Osteoblast (primary cell): ENCODE data around the gene TYROBP. TPM values are rescaled to one million over a fixed set of nuclear protein-coding genes. Genes with fewer than 3 reads are reported as not detected.

Source experiments
- DNase-seq: peaks from one replicate; pipeline ENCODE4 v3.0.0; 2011; ENCODE audit warnings: low spot score, mixed read lengths; ENCODE audit not compliant: insufficient read length; ENCODE audit errors: missing footprints
- H2AFZ ChIP-seq: 2 replicates; pipeline ENCODE4 v1.6.0; 2011; ENCODE audit warnings: mild to moderate bottlenecking, low read length
- H3K27ac ChIP-seq: 2 replicates; pipeline ENCODE4 v1.5.1; 2011; ENCODE audit warnings: mild to moderate bottlenecking, low read depth, low read length, moderate library complexity
- H3K27me3 ChIP-seq: 2 replicates; pipeline ENCODE4 v1.6.0; 2012; ENCODE audit warnings: mild to moderate bottlenecking, control low read depth, inconsistent platforms, low read length, moderate library complexity; ENCODE audit not compliant: insufficient read depth
- H3K36me3 ChIP-seq: 2 replicates; pipeline ENCODE4 v1.5.1; 2011; ENCODE audit warnings: mild to moderate bottlenecking, low read length, control low read depth, moderate library complexity; ENCODE audit not compliant: insufficient read depth
- H3K4me1 ChIP-seq: 2 replicates; pipeline ENCODE4 v1.5.1; 2011; ENCODE audit warnings: mild to moderate bottlenecking, low read length, control low read depth, moderate library complexity; ENCODE audit not compliant: insufficient read depth
- H3K4me2 ChIP-seq: 2 replicates; pipeline ENCODE4 v1.6.0; 2011; ENCODE audit warnings: mild to moderate bottlenecking, low read length; ENCODE audit not compliant: insufficient read depth
- H3K4me3 ChIP-seq: fragments of 200-600 bp; sonication (generic); 3 replicates; pipeline ENCODE4 v1.5.1; 2012; ENCODE audit warnings: mild to moderate bottlenecking, low read length, inconsistent platforms; ENCODE audit not compliant: insufficient read depth
- H3K79me2 ChIP-seq: 2 replicates; pipeline ENCODE4 v1.6.0; 2012; ENCODE audit warnings: mild to moderate bottlenecking, low read length, control low read depth, inconsistent platforms; ENCODE audit not compliant: insufficient read depth
- H3K9me3 ChIP-seq: 2 replicates; pipeline ENCODE4 v1.5.1; 2011; ENCODE audit warnings: low read depth, low read length, control low read depth
- H4K20me1 ChIP-seq: 2 replicates; pipeline ENCODE4 v1.6.0; 2012; ENCODE audit warnings: mild to moderate bottlenecking, low read length, control low read depth; ENCODE audit not compliant: insufficient read depth
- CTCF ChIP-seq: IDR thresholded peaks from 2 replicates; pipeline ENCODE4 v1.5.1; 2011; ENCODE audit warnings: mild to moderate bottlenecking, low read depth, low read length, moderate library complexity; ENCODE audit errors: extremely low read depth
- total RNA-seq: library from RNA; depleted of rRNA; stranded (reverse); fragments of >200 nt; gene quantifications from 2 replicates; pipeline ENCODE4 v1.2.3, GENCODE V29; 2012

Gene TYROBP
- total RNA-seq, 1 donor: 0.36 TPM

GRCh38 chr19:35935911-35936737, 28.0 kb upstream of the TYROBP start, which contains the start of gene LRFN3:
Gene LRFN3, plus strand, starts transcription at chr19:35936374. Its CDS starts 3,052 bp downstream, at chr19:35939426.
- H3K27me3 ChIP-seq: no peaks in the 10 kb centered on the region
- peak; percentile 97 for DNase-seq
- no peak for TF ChIP-seq CTCF
- H3K79me2 ChIP-seq: no peaks in the 10 kb centered on the region
- peak within 1 kb of the TSS; percentile 92 for H3K4me2 ChIP-seq
- peaks cover 24% of the 10 kb centered on the region for H3K4me1 ChIP-seq
- peak within 1 kb of the TSS; percentile 74 for H3K4me3 ChIP-seq
- H4K20me1 ChIP-seq: peaks cover 16% of the 10 kb centered on the region
- H3K9me3 ChIP-seq: no peaks in the 10 kb centered on the region
- peak within 1 kb of the TSS; percentile 86 for H2AFZ ChIP-seq
- no peaks in the 10 kb centered on the region for H3K36me3 ChIP-seq
- H3K27ac ChIP-seq: no peak within 1 kb of the TSS

GRCh38 chr19:35932291-35932936, 24.3 kb upstream of the TYROBP start:
- H3K4me2 ChIP-seq: no peak overlapping the region
- H2AFZ ChIP-seq: no peak overlapping the region
- peaks cover 20% of the 10 kb centered on the region for H3K4me1 ChIP-seq
- peaks cover 4% of the 10 kb centered on the region for H4K20me1 ChIP-seq
- no peak overlapping the region for H3K27ac ChIP-seq
- H3K36me3 ChIP-seq: no peaks in the 10 kb centered on the region
- H3K4me3 ChIP-seq: no peak overlapping the region
- no peak for DNase-seq
- TF ChIP-seq CTCF: no peak
- no peaks in the 10 kb centered on the region for H3K79me2 ChIP-seq
- H3K9me3 ChIP-seq: no peaks in the 10 kb centered on the region
- H3K27me3 ChIP-seq: no peaks in the 10 kb centered on the region

GRCh38 chr19:35931874-35932202, 23.7 kb upstream of the TYROBP start:
- Histone ChIP-seq H3K27me3 (no peaks in the 10 kb centered on the region), H3K9me3 (no peaks in the 10 kb centered on the region), H3K27ac (no peak overlapping the region), H3K4me2 (no peak overlapping the region), H3K4me3 (no peak overlapping the region), H4K20me1 (no peaks in the 10 kb centered on the region), H3K79me2 (no peaks in the 10 kb centered on the region), H2AFZ (no peak overlapping the region), H3K36me3 (no peaks in the 10 kb centered on the region), H3K4me1 (peaks cover 14% of the 10 kb centered on the region)
- no peak for DNase-seq
- no peak for TF ChIP-seq CTCF
